ENCODE results near the gene HMMR. TPM values are rescaled to one million over a fixed set of nuclear protein-coding genes. Genes with fewer than 3 reads are reported as not detected.
"Not testable (repeated sequence)": the region's sequence is repeated elsewhere in the genome, so short reads cannot be mapped to it uniquely, and the experiment has no call there.

HMMR gene
- total RNA-seq, 3 donors from 2014 or later, result 0.15 to 3.5 TPM; not detected in 1

DNA sequence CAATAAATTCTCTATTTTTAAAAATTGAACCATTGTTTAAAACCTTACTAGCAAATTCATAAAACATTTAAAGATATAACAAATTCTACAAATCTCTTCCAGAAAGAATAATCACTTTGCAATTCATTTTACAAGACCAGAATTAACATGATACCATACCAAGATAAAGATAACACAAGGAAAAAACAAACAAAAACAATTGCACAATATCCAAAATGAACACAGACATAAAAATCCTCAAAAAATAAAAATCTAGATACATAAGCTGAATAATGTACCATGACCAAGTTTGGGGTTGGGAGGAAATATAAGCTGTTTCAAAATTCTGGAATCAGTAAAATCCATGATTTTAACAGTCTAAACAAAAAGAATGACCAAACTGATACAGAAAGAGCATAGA lies 11.9 kb upstream of the HMMR start:
- Histone ChIP-seq H3K27ac (no peak overlapping the region), H3K9me3 (no peaks in the 10 kb centered on the region), H3K4me1 (no peaks in the 10 kb centered on the region), H3K4me3 (no peak overlapping the region), H3K36me3 (no peaks in the 10 kb centered on the region), H3K27me3 (no peaks in the 10 kb centered on the region)
- TF ChIP-seq, protein P1, sequence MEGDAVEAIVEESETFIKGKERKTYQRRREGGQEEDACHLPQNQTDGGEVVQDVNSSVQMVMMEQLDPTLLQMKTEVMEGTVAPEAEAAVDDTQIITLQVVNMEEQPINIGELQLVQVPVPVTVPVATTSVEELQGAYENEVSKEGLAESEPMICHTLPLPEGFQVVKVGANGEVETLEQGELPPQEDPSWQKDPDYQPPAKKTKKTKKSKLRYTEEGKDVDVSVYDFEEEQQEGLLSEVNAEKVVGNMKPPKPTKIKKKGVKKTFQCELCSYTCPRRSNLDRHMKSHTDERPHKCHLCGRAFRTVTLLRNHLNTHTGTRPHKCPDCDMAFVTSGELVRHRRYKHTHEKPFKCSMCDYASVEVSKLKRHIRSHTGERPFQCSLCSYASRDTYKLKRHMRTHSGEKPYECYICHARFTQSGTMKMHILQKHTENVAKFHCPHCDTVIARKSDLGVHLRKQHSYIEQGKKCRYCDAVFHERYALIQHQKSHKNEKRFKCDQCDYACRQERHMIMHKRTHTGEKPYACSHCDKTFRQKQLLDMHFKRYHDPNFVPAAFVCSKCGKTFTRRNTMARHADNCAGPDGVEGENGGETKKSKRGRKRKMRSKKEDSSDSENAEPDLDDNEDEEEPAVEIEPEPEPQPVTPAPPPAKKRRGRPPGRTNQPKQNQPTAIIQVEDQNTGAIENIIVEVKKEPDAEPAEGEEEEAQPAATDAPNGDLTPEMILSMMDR (IDR thresholded peaks at IDR 0.05), result no peak
- TF ChIP-seq POLR2A (IDR thresholded peaks at IDR 0.05) (no peak), POLR2AphosphoS5 (IDR thresholded peaks at IDR 0.05) (no peak)
- no peak for DNase-seq (ENCODE audit: low spot score in 2 of 2)
- intact Hi-C loops (cut with DNase I; ENCODE audit: low total_unique reads), result no loop called here

DNA sequence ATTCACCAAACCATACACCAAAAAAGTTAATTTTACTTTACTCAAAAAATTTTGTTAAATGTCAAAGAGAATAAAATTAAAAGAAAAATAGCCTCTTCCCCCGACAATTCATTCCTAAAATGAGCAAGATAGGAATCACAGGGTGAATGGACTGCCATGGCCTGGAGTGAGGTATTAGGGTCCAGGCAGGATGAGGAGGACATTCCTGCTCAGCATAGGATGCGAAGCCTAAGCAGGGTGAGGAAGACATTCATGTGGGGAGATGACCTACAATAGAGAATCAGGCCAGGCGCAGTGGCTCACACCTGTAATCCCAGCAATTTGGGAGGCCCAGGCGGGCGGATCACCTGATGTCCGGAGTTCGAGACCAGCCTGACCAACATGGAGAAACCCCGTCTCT lies 8.9 kb upstream of the HMMR start:
- Histone ChIP-seq H3K36me3 (no peaks in the 10 kb centered on the region), H3K4me3 (no peak overlapping the region), H3K27ac (no peak overlapping the region), H3K4me1 (no peaks in the 10 kb centered on the region), H3K27me3 (no peaks in the 10 kb centered on the region), H3K9me3 (no peaks in the 10 kb centered on the region)
- intact Hi-C loops (cut with DNase I; ENCODE audit: low total_unique reads), result no loop called here
- no peak for TF ChIP-seq POLR2A (IDR thresholded peaks at IDR 0.05)
- no peak for TF ChIP-seq POLR2AphosphoS5 (IDR thresholded peaks at IDR 0.05)
- TF ChIP-seq, protein P1 (IDR thresholded peaks at IDR 0.05), result no peak
- DNase-seq (ENCODE audit: low spot score in 2 of 2), result no peak

- Histone ChIP-seq H3K36me3 (no peaks in the 10 kb centered on the region), H3K4me3 (no peak overlapping the region), H3K27me3 (no peaks in the 10 kb centered on the region), H3K4me1 (no peaks in the 10 kb centered on the region), H3K9me3 (no peaks in the 10 kb centered on the region), H3K27ac (no peak overlapping the region)
- no peak for DNase-seq (ENCODE audit: low spot score in 2 of 2)
- intact Hi-C loops (cut with DNase I; ENCODE audit: low total_unique reads), result no loop called here
- no peak for TF ChIP-seq POLR2AphosphoS5 (IDR thresholded peaks at IDR 0.05)
- TF ChIP-seq, protein P1 (IDR thresholded peaks at IDR 0.05), result no peak
- TF ChIP-seq POLR2A (IDR thresholded peaks at IDR 0.05), result no peak
These were observed 6.7 kb upstream of the HMMR start for GRCh38 chr5:163453705-163454104.

GRCh38 chr5:163455406-163455805 lies 5.0 kb upstream of the HMMR start:
- H3K4me1 ChIP-seq; H3K9me3 ChIP-seq; H3K4me3 ChIP-seq; DNase-seq (ENCODE audit: low spot score in 2 of 2); H3K27me3 ChIP-seq; intact Hi-C loops (cut with DNase I; ENCODE audit: low total_unique reads); H3K36me3 ChIP-seq; H3K27ac ChIP-seq: not testable (repeated sequence)

DNA sequence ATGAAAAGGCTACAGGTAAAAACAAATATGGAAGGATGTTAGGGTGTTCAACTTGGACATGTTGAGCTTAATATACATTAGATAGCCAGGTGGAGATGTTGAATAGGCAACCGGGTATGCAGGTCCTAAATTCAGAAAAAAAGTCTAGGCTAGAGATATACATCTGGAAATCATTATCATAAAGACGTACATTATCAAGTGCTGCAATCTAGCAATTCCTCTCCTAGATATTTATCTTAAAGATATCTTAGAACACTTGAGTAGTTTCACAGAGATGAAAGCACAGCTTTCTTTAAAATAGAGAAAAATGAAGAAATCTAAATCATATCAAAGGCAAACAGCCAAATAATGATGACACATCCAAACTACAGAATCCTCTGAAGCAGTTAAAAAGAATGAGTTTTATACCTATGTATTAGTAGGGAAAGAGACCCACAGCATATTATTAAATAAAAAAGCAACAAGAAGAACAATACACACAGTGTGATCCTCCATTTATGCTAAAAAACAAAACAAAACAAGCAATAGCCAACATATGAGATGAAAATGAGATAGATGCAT lies 4.3 kb upstream of the HMMR start:
- peaks cover 0 to 5% of the 10 kb centered on the region in 2 donors for H3K4me1 ChIP-seq
- intact Hi-C loops (cut with DNase I; ENCODE audit: low total_unique reads), result no loop called here
- no peak overlapping the region for H3K4me3 ChIP-seq
- H3K27me3 ChIP-seq, result no peaks in the 10 kb centered on the region
- no peaks in the 10 kb centered on the region for H3K36me3 ChIP-seq
- no peak overlapping the region for H3K27ac ChIP-seq
- H3K9me3 ChIP-seq, result no peaks in the 10 kb centered on the region
- TF ChIP-seq, protein P1 (IDR thresholded peaks at IDR 0.05), result no peak
- TF ChIP-seq POLR2A (IDR thresholded peaks at IDR 0.05), result no peak
- no peak for DNase-seq (ENCODE audit: low spot score in 2 of 2)

- H3K36me3 ChIP-seq, result no peaks in the 10 kb centered on the region
- no peak overlapping the region for H3K4me3 ChIP-seq
- intact Hi-C loops (cut with DNase I; ENCODE audit: low total_unique reads), result no loop called here
- H3K4me1 ChIP-seq, result peaks cover 0 to 5% of the 10 kb centered on the region in 2 donors
- no peaks in the 10 kb centered on the region for H3K27me3 ChIP-seq
- H3K27ac ChIP-seq, result no peak overlapping the region
- H3K9me3 ChIP-seq, result no peaks in the 10 kb centered on the region
- TF ChIP-seq, protein P1 (IDR thresholded peaks at IDR 0.05), result no peak
- TF ChIP-seq POLR2AphosphoS5 (IDR thresholded peaks at IDR 0.05), result no peak
- no peak for DNase-seq (ENCODE audit: low spot score in 2 of 2)
These were observed 3.6 kb upstream of the HMMR start for GRCh38 chr5:163456840-163457239.

Measured in breast epithelium (tissue), 4 donors.